ENCODE measurements around the gene MESP2.

DNA sequence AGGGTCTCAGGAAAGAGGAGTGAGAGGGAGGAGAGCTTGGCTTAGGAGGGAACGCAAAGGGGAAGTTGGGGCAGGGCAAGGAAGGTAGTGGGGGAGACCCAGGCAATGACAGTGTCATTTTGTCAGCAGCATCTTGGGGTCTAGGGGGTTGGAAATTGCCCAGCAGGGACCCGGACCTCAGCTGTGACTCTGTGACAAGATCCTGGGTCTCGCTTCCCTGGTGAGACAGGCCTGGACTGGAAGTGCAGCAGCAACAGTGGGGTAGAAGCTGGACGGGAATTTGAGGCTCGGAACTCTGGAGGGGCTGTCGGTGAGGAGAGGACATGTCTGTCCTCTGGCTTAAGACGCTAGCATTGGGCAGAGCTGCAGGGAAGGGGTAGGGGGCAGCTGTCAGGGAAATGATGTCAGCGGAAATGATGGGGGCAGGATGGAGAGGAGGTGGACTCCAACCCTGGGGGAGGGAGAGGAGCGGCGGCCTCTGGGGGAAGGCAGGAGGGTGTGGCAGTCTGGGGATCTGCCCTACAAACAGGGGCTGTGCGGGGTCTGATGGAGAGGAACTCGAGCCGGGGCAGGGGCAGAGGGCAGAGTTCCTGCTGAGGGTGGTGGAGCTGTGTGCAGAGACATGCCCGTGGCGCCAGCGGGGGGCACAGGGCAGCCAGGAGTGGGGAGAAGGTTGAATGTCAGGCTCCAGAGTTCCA is 26.2 kb downstream of the MESP2 start:
- TF ChIP-seq, protein P1, sequence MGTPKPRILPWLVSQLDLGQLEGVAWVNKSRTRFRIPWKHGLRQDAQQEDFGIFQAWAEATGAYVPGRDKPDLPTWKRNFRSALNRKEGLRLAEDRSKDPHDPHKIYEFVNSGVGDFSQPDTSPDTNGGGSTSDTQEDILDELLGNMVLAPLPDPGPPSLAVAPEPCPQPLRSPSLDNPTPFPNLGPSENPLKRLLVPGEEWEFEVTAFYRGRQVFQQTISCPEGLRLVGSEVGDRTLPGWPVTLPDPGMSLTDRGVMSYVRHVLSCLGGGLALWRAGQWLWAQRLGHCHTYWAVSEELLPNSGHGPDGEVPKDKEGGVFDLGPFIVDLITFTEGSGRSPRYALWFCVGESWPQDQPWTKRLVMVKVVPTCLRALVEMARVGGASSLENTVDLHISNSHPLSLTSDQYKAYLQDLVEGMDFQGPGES (IDR thresholded peaks at IDR 0.05; ENCODE audit: low read depth, low read length), result no peak
- TF ChIP-seq NFIC (IDR thresholded peaks at IDR 0.05; ENCODE audit: borderline replicate concordance) (no peak), POLR2AphosphoS5 (IDR thresholded peaks at IDR 0.05; ENCODE audit: low read depth, low read length) (no peak), YY1 (IDR thresholded peaks at IDR 0.05; ENCODE audit: low read depth) (no peak), TAF1 (IDR thresholded peaks at IDR 0.05; ENCODE audit: borderline replicate concordance, low read depth, low read length) (no peak), FOXM1 (IDR thresholded peaks at IDR 0.05; ENCODE audit: low read depth) (no peak), TEAD4 (IDR thresholded peaks at IDR 0.05; ENCODE audit: borderline replicate concordance, insufficient read depth) (no peak)
- TF ChIP-seq, protein P2, sequence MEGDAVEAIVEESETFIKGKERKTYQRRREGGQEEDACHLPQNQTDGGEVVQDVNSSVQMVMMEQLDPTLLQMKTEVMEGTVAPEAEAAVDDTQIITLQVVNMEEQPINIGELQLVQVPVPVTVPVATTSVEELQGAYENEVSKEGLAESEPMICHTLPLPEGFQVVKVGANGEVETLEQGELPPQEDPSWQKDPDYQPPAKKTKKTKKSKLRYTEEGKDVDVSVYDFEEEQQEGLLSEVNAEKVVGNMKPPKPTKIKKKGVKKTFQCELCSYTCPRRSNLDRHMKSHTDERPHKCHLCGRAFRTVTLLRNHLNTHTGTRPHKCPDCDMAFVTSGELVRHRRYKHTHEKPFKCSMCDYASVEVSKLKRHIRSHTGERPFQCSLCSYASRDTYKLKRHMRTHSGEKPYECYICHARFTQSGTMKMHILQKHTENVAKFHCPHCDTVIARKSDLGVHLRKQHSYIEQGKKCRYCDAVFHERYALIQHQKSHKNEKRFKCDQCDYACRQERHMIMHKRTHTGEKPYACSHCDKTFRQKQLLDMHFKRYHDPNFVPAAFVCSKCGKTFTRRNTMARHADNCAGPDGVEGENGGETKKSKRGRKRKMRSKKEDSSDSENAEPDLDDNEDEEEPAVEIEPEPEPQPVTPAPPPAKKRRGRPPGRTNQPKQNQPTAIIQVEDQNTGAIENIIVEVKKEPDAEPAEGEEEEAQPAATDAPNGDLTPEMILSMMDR (IDR thresholded peaks at IDR 0.05), result no peak
- TF ChIP-seq, protein P3, sequence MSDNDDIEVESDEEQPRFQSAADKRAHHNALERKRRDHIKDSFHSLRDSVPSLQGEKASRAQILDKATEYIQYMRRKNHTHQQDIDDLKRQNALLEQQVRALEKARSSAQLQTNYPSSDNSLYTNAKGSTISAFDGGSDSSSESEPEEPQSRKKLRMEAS (IDR thresholded peaks at IDR 0.05; ENCODE audit: low read depth), result no peak

Measured in SK-N-SH (cell line).